Femur (tissue), 1 donor: ENCODE measurements around the gene COL23A1.
"Not testable (repeated sequence)": the region's sequence is repeated elsewhere in the genome, so short reads cannot be mapped to it uniquely, and the experiment has no call there.

Source experiments
- DNase-seq: peaks from one replicate; pipeline ENCODE4 v3.0.0-alpha.2; 2017

The COL23A1 gene

GRCh38 chr5:178496642-178497041 is 93.6 kb downstream of the COL23A1 start:
- no peak for DNase-seq

- no peak for DNase-seq
Observed at GRCh38 chr5:178496214-178496613, 94.0 kb downstream of the COL23A1 start.

DNA sequence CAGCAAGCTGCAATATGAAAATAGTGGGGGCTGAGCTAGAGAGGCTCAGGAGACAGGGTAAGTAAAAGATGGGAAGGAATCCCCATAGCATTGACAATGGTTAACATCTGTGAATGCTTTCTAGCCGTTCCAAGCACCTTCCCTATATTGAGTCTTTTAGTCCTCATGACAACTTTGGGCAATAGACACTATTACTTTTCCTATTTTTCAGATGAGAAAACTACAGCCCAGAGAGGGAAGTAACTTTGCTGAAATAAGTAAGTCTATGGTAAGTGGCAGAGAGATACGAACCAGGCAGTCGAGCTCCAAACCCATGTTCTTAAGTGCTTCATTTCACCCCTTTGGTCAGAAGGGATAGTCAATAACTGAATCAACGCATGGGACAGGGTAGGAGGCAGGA is 94.5 kb downstream of the COL23A1 start:
- DNase-seq = no peak

DNA sequence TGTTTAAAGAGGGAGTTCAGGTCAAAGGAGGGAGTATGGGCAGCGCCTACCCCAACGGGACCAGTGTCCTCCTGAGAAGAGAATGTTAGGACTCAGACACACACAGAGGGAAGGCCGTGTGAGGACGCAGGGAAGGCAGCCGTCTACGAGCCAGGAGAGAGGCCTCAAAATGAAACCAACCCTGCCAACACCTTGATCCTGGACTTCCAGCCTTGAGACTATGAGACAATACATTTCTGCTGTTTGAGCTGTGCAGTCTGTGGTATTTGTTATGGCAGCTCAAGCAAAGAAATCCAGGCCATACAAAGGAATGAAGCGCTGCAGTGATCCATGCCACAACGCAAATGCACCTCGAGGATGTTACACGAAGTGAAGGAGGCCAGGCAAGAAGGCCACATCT is 97.9 kb downstream of the COL23A1 start:
- DNase-seq = no peak

DNA sequence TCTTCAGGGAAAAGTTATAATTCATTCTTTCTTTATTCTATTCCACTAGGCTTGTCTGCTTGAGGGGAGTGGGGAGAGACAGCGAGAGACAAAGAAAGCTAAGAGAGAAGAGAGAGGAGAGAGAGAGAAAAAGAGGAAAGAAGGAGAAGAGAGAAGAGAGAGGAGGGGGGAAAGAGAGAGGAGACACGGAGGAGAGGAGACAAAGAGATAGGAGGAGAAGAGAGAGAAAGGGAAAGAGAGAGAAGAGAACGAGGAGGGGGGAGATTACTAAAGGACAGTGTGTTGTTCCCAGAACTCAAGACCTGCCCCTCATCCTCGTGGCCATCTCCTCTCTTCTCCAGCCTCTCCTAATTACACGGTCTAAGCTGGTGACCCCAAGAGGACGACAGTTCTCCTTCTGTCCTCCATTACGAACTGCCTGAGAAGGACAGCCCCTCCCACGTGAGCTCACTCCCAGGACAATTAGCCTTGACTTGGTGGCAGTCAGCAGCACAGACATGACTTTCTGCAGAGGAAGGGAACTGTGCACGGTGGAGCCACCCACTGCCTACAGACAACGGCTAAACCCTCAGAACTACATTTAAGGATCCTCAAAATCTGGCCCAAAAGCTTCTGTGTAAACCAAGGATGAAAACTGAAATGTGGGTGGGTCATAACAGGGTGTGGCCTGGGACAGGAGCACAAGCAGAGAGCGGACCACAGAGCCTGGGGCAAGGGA is 99.1 kb downstream of the COL23A1 start:
- no peak for DNase-seq

- no peak for DNase-seq
Observed at GRCh38 chr5:178489271-178489976, 100.8 kb downstream of the COL23A1 start.

DNA sequence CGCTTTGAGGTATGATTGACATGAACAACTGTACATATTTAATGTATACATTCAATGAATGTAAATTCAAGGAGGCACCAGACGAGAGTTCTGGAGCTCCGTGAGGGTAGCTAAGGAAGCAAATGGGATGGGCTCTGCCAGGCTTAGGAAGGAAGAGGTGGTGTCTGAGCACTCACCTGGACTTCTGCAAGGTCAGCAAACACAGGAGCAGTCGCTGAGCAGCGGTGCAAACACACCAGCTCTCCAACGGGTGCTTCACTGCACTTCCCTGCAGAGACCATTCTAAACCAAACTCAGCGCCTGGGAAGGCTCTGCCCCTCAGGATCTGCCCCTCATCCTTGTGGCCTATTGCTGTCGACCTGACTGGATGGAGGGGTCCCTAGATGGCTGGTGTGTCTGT is 101.5 kb downstream of the COL23A1 start:
- DNase-seq = no peak

- DNase-seq = no peak
Observed at GRCh38 chr5:178487911-178488600, 102.1 kb downstream of the COL23A1 start.

GRCh38 chr5:178486878-178487512 is 103.2 kb downstream of the COL23A1 start:
- not testable (repeated sequence) for DNase-seq

DNA sequence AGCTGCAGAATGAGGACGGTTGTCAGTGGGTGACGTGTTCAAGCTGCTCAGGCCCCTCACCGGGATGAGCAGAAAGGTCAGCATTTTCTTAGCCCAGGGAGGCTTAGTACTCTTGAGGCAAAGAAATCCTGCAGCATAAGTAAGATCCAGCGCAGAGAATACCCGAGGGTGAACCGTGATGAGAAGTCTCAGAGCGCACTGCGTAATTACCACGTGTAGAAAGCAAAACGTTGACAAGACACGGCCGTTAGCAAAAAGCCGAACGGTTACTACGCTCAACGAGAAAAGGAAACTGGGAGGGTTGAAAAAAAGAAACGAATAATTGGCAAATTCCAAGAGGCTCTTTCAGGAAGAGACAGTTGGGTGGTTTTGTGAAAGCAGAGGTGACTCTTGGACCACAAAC is 104.0 kb downstream of the COL23A1 start:
- no peak for DNase-seq

DNA sequence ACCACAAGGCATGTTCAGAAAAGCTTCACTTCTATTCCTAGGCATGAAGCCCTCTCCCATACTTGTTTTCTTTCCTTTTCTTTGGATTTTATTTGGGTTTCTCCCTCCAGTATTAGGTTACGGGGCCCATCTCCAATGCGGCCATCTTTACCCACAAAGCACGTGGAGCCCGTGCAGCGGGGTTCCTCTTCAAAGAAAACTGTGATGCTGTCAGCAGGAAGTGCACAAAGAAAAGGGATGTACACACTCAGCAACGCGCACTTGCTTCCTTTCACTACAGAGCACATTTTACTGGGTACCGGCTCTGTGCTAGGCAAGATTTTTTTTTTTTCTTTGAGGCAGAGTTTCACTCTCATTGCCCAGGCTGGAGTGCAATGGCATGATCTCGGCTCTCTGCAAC is 106.6 kb downstream of the COL23A1 start:
- peak; percentile 42 for DNase-seq

- no peak for DNase-seq
Observed at GRCh38 chr5:178479261-178479660, 110.9 kb downstream of the COL23A1 start.

GRCh38 chr5:178478370-178478769 is 111.8 kb downstream of the COL23A1 start:
- no peak for DNase-seq

DNA sequence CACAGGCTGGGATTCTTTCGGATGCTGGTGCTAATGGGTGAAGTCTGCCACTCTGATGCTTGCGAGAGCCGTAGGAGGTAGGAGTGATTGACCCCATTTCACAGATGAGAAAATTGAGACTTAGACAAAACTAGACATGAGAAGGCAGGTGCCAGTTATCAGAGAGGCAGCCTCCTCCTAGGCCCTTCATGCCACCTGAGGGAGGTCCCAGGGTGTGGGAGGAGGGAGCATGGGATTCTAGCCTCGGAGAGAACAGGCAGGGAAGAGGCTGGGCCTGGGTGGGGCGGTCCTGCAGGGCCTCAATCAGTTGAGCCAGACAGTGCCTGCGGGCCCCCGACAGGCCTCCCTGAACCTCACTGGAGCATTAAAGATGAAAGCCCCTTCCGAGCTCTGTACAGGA is 112.4 kb downstream of the COL23A1 start:
- no peak for DNase-seq

DNA sequence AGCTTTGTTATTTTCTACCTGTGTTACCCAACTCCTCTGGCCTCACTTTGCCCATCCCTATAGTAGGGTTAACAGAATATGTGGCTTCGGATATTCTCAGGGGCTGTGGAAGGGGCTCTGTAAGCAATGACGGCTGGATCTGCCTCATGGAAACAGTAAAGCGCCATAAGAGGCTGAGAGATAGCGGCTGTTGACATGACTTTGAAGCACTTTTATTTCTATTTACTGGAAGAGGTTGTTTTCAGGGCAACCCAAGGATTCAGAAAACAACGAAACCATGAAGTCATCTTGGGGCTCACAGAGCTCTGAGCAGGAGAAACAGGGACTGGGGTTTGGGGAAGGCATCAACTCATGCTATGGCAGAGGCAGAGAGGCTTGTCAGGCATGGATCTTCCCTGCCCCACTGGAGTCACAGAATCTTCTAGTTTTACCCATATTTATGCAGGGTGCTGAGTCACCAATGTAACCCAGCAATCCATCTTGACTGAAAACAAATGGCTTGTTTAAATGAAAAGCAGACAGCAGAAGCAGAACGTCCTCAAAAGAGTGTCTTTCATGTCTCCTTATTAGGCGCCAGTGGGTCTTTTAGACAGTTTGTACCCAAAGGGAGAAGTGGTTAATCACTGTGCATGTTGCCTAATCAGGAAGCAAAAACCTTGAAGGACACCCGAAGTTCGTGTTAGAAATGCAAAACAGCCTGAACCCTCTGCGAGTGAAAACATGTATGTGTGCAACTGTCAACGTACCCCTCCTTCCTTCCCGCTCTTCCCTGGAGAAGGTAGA is 113.0 kb downstream of the COL23A1 start:
- DNase-seq = no peak

- DNase-seq = no peak
Observed at GRCh38 chr5:178476531-178476930, 113.7 kb downstream of the COL23A1 start.

DNA sequence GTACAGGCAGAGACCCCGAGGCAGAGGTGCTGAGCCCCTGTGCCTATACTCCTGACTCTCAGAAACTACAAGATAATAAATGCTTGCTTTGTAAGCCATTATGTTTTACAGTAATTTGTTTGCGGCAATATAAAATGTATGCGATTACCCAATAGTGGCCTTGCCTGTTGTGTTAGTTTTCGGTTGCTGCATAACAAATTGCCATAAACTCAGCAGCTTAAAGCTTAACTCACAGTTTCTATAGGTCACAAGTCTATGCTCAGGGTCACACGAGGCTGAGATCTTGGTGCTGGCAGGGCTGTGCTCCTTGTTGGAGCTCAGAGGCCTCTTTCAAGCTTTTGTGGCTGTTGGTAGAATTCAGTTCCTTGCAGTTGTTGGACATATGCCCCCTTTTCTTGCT is 114.8 kb downstream of the COL23A1 start:
- no peak for DNase-seq

DNA sequence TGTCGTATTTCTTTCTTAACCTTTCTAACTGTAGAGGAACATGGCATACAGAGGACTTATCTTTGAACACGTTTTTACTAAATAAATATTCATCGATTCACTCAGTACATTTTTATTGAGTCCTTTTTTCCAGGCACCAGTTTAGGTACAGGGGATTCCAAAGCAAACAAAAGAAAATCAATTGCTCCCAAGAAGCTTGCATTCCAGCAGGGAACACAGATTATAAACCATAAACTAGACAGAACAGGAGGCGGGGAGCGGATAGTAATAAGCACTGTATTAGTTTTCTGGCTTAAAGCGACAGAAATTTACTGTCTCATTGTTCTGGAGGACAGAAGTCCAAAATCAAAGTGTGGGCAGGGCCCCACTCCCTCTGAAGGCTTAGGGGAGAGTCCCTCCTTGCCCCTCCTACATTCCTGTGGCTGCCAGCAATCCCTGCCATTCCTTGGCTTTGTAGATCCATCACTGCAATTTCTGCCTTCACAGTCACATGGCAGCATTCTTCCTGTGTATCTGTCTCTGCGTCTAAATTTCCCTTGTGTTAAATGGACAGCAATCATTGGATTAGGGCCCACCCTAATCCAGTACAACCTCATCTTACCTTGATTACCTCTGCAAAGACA is 115.5 kb downstream of the COL23A1 start:
- no peak for DNase-seq

DNA sequence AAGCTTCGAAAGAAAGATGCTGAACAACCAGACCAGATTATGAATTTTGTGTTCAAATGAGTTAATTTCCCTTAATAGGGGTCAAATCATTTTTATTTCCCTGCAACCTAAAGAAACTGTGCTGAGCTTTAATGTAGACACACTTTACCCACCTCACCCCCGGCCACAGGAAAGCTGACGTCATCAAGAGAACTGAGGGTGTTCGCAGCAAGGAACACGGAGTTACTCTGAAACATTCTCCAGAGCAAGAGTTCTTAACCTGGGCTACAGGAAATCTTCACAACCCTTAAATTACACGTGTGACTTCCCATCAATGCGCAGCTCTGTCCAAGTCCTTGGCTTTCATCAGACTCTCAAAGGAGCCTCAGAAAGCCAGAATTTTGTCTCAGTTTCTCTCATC is 116.3 kb downstream of the COL23A1 start:
- no peak for DNase-seq

DNA sequence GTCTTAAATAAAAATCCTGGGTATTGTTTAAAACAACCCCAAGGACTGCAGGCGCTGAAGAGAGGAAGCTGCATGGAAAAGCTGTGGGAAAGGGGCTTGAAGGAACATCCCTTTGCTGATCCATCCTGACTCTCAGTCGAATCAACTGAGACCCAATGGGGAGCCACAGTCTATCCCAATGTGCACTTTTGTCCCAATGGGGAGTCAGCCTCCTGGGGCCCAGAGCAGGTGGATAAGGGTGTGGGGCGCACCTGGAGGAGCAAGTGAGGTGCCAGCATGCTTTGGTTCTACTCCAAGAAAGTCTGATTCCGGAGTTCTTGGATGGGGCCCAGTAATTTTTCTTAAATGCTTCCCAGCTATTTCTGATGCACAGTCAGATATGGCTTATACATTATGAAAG is 118.1 kb downstream of the COL23A1 start:
- no peak for DNase-seq

DNA sequence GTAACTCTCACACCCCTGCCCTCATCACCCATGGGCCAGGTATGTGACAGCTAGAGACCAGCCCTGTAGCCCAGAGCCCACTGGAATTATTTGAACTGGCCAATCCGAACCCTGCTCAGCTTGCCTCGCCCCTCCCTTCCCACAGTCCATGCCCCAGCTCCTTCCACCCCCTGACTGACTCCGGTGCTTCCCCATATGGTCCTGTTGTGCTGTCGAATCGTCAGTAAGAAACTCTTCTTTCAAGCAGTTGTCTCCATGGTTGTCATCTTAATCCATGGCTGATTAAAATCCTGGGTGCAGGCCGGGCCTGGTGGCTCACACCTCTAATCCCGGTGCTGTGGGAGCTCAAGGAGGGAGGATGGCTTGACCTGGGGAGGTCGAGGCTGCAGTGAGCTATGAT is 118.5 kb downstream of the COL23A1 start:
- DNase-seq = no peak

DNA sequence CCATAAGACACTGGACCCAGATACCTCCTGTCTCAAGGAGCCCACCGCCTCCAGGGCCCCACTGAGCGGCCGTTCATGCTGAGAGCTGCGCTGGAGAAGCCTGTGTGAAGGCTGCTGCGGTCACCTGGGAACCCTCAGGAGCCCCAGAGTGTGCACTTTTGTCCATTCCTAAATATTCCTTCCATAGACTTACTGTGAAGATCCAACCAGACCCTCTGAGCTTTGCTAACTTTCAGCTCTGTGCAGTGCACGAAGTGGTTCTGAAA is 119.5 kb downstream of the COL23A1 start:
- DNase-seq = no peak
